ENCODE measurements around the gene SEPTIN1.
A peak's percentile ranks its signal among the peaks of the same experiment; 100 is the strongest.

The SEPTIN1 gene

GRCh38 chr16:30376461-30376902 is 5.9 kb downstream of the SEPTIN1 start:
- DNase-seq: no peak

GRCh38 chr16:30375864-30376263 is 6.5 kb downstream of the SEPTIN1 start:
- no peak for DNase-seq

- DNase-seq: no peak
These were observed 7.8 kb downstream of the SEPTIN1 start, which contains the start of gene MYL11 for GRCh38 chr16:30374538-30374937. MYL11 (plus strand) TSS chr16:30374802; CDS start chr16:30374858, 56 bp downstream.

GRCh38 chr16:30372725-30373124 is 9.6 kb downstream of the SEPTIN1 start:
- no peak for DNase-seq

- DNase-seq: no peak
These were observed 10.2 kb downstream of the SEPTIN1 start for GRCh38 chr16:30372038-30372712.

- no peak for DNase-seq
These were observed 11.0 kb downstream of the SEPTIN1 start for GRCh38 chr16:30371248-30371816.

GRCh38 chr16:30370456-30371247 is 11.7 kb downstream of the SEPTIN1 start, which contains the start of gene TBC1D10B:
TBC1D10B (minus strand) TSS chr16:30370494; CDS start chr16:30370183, 311 bp downstream.
- DNase-seq: peak; percentile 100

- DNase-seq: no peak
These were observed 12.4 kb downstream of the SEPTIN1 start for GRCh38 chr16:30369938-30370455.

GRCh38 chr16:30369091-30369937 is 13.0 kb downstream of the SEPTIN1 start:
- no peak for DNase-seq

GRCh38 chr16:30368792-30369090 is 13.6 kb downstream of the SEPTIN1 start:
- DNase-seq: no peak

- DNase-seq: peak; percentile 71
These were observed 14.1 kb downstream of the SEPTIN1 start for GRCh38 chr16:30368122-30368791.

- DNase-seq: no peak
These were observed 14.9 kb downstream of the SEPTIN1 start for GRCh38 chr16:30367349-30368009.

GRCh38 chr16:30366511-30366910 is 15.8 kb downstream of the SEPTIN1 start:
- no peak for DNase-seq

GRCh38 chr16:30365200-30365599 is 17.2 kb downstream of the SEPTIN1 start:
- DNase-seq: no peak

GRCh38 chr16:30361180-30361579 is 21.2 kb downstream of the SEPTIN1 start:
- no peak for DNase-seq

- DNase-seq: no peak
These were observed 22.5 kb downstream of the SEPTIN1 start for GRCh38 chr16:30359871-30360170.

- no peak for DNase-seq
These were observed 23.1 kb downstream of the SEPTIN1 start for GRCh38 chr16:30358990-30359870.

GRCh38 chr16:30358577-30358936 is 23.8 kb downstream of the SEPTIN1 start:
- DNase-seq: no peak

- no peak for DNase-seq
These were observed 24.4 kb downstream of the SEPTIN1 start for GRCh38 chr16:30357715-30358576.

Data from fibroblast of skin of back (primary cell).